Measurements from ENCODE around the gene ALG1.
"Not testable (repeated sequence)": the region's sequence is repeated elsewhere in the genome, so short reads cannot be mapped to it uniquely, and the experiment has no call there.

Gene ALG1

DNA sequence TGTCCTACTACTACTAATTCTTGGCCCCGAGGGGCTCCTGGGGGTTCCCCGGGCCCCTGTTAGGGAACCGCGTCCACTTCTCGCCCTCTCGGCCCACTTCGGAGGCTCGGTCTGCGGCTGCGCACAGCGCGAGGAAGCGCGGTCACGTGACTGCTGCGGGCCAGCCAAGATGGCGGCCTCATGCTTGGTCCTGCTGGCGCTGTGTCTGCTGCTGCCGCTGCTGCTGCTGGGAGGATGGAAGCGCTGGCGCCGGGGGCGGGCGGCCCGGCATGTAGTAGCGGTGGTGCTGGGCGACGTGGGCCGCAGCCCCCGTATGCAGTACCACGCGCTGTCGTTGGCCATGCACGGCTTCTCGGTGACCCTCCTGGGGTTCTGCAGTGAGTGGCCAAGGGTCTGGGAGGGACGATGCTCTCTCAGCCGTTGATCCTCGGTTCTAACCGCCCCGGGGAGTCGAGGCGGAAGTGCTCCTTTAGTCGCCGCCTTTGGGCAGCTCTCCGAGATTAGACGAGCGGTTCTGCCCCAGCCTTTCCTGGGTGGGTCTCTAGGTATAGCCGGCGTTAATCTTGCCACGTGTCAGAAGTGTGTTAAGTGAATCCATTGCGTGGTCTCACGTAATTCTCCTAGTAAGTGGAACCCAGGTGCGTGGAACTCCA lies at the start of gene ALG1:
Gene ALG1, plus strand, starts transcription at position 163 of the 653 bp plus-strand sequence. Its CDS starts 7 bp downstream, at position 170.
- peak; percentile 91 for DNase-seq

- no peak for DNase-seq
These were observed 49.1 kb upstream of the ALG1 start for GRCh38 chr16:5022521-5022920.

- no peak for DNase-seq
These were observed 47.0 kb upstream of the ALG1 start for GRCh38 chr16:5024632-5025031.

GRCh38 chr16:5025171-5025632 lies 46.4 kb upstream of the ALG1 start:
- no peak for DNase-seq

GRCh38 chr16:5026664-5027063 lies 45.0 kb upstream of the ALG1 start:
- no peak for DNase-seq

- DNase-seq: no peak
These were observed 44.6 kb upstream of the ALG1 start for GRCh38 chr16:5027086-5027485.

- DNase-seq: no peak
These were observed 43.9 kb upstream of the ALG1 start for GRCh38 chr16:5027575-5028235.

DNA sequence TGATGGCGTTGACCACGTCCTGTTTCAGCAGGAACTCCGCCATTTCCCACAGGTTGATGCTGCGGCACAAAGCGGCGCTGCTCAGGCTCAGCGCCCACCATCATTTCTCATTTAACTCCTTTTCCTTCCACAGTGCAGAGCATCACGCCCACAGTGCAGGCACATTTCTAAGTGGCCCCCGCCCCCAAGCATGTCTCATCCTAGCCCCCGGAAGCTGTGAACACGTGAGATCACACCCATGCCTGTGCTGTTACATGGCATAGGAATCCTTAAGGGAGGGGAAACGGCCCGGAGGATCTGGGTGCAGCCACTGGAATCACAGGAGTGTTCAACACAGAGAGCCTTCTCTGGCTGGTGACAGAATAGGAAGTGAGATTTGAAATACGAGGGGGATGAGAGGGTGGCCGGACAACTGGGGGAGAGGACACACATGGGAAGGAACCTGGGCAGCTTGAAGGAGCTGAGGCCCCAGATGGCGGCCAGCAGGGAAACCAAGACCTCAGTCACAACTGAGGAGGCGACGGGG lies 42.6 kb upstream of the ALG1 start:
- DNase-seq: no peak

DNA sequence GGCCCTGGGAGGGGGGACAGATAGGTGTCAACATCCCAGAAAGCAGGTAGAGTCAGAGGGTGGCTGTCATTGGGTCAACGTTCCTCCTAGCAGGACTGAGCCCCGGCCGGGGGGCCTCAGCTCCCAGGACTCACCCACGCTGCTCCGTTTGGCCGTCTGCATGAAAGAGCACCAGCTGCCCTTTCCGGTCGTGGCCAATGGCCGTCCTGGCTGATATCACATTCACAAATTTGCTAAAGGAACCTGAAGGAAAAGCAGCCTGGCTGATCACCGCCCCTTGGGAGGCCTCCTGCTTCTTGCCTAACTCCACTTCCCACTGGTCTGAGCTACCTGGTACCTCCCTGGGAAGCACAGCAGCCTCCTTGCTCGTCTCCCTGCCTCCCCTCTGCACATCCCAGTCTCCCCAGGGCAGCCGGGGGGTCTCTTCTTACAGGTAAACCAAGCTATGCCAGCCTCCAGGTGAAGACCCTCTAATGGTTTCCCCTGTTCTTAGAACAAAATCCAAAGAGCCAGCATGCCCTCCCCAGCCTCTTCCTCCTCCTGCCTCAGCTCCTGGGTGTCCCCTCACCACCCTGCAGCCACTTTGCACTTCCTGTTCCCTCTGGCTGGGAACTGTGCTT lies 41.3 kb upstream of the ALG1 start:
- DNase-seq: no peak

GRCh38 chr16:5031601-5032000 lies 40.0 kb upstream of the ALG1 start:
- DNase-seq: no peak

DNA sequence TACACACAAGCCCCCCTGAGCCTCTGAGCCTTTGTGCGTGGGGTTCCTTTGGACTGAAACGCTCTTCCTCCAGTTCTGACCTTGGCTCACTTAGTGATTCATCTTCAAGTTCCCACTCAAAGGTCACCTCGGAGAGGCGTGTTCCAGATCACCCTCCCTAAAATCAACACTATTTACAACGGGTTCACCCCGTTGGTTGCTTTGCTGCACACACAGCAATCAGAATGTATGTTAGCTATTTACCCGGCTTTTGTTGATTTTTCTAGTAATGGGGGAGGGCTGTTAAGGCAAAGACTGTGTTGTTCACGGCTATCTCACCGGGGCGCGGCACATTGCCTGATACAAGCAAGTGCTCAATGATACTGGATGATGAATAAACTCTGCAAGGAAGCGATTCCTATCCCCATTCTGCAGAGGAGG lies 38.9 kb upstream of the ALG1 start:
- DNase-seq: no peak

DNA sequence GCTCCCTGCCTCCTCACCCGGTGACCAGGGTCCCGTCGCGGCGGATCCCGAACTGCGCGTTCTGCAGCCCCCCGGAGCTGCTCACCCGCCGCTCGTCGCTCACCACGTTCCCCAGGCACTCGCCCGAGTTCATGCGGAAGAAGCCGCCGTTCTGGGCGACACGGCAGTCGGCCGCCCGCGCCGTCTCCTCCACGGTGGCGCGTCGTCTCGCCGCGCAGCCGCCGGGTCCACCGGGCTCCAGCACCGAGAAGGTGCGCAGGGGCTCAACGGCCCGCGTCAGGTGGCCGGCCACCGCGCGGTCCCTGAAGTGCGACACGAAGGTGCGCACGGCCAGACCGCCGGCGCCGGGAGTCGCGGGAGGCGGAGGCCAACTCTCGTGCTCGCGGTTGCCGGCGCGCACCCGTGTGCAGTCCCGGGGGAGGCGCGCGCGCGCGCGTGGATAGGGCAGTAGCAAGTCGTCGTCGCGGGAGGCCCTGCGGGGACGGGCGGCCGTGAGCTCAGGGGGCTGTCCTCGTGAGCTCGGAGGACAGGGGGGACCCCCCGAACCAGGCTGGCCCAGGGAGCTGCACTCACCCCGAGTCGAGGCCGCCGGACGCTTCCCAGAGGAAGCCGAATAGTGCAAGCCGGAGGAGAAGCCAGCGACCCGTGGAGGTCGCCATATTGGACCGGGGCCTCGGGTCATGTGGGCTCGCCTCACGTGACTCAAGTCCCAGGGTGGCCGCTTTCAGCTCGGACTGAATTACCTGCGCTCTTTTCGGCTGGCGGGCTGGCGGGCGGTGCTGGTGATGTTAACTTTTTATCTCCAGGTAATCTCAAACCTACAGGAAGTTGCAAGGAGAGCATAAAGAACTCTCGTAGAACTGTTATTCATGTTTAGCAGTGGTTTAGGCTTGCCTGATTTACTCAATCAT lies 38.1 kb upstream of the ALG1 start, which contains the start of gene NAGPA:
Gene NAGPA, minus strand, starts transcription at position 680 of the 911 bp plus-strand sequence. Its CDS starts 21 bp downstream, at position 659.
- peak; percentile 82 to 85 for DNase-seq

GRCh38 chr16:5034167-5034523 lies 37.5 kb upstream of the ALG1 start:
- DNase-seq: no peak

- DNase-seq: no peak
These were observed 35.8 kb upstream of the ALG1 start for GRCh38 chr16:5035909-5036227.

DNA sequence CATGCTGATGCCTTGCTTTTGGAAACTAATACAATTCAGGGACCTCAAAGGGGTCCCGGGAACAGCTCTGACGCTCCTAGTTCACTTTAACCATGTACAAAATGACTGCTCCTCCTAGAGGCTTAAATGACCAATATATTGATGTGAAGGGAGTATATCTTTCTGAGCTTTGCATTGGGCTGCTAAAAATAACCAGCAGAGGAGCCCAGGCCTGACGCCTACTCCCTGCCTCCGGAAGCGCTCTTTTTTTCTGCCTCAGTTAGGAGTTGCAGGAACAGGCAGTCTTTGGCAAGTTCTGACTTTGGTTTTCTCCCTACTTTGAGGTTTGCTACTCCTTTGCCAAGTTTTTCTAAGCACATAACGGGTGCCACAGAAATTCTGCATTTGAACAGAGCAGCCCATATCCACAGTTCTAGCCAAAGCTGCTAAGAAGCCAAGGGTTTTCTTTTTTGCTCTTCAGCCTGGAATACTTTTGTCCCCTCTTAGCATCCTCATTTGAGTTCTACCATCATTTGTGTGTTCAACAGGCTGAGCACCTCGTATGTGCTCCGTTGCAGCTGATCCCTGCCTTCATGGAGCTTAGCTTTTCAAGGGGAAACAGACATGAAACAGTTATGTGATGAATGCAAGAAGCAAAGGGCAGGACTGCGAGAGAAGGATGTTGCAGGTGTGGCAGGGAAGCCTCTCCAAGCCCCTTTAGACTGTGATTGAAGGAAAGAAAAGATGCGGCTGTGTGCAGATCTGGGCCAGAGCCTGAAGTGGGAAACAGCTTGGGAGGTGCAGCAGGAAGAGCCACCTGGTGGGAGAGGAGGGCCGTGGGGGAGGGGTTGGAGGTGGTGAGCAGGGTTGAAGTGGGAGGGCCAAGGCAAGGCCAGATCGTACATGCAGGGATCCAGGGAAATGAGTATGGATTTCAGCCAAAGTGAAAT lies 35.2 kb upstream of the ALG1 start:
- DNase-seq: no peak

- no peak for DNase-seq
These were observed 31.2 kb upstream of the ALG1 start for GRCh38 chr16:5040451-5040850.

- no peak for DNase-seq
These were observed 30.0 kb upstream of the ALG1 start for GRCh38 chr16:5041600-5042133.

GRCh38 chr16:5042574-5043171 lies 29.0 kb upstream of the ALG1 start:
- no peak for DNase-seq

- DNase-seq: no peak
These were observed 27.6 kb upstream of the ALG1 start for GRCh38 chr16:5044011-5044540.

DNA sequence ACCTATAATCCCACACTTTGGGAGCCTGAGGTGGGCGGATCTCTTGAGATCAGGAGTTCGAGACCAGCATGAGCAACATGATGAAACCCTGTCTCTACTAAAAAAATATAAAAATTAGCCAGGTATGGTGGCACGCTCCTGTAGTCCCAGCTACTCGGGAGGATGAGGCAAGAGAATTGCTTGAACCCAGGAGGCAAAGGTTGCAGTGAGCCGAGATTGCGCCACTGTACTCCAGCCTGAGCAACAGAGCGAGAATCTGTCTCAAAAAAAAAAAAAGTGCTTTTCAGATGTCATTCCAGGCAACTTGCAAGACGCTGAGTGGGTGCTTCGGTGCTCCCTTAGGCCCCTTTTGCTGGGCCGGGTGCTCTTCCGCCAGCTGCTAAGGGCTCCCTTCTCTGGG lies 27.1 kb upstream of the ALG1 start:
- DNase-seq: not testable (repeated sequence)
